Stimulated activated CD8-positive, alpha-beta memory T cell treated with anti-CD3 and anti-CD28 coated beads, Interleukin-7, amount 100 ng/mL, for 4 hours (primary cell): ENCODE results near the gene NAV2.

Experiments used
- DNase-seq, 2 donors: peaks; one replicate each; pipeline ENCODE4 v3.0.0-alpha.2; 2020; ENCODE audit warnings: low read depth in 2 of 2

The NAV2 gene

DNA sequence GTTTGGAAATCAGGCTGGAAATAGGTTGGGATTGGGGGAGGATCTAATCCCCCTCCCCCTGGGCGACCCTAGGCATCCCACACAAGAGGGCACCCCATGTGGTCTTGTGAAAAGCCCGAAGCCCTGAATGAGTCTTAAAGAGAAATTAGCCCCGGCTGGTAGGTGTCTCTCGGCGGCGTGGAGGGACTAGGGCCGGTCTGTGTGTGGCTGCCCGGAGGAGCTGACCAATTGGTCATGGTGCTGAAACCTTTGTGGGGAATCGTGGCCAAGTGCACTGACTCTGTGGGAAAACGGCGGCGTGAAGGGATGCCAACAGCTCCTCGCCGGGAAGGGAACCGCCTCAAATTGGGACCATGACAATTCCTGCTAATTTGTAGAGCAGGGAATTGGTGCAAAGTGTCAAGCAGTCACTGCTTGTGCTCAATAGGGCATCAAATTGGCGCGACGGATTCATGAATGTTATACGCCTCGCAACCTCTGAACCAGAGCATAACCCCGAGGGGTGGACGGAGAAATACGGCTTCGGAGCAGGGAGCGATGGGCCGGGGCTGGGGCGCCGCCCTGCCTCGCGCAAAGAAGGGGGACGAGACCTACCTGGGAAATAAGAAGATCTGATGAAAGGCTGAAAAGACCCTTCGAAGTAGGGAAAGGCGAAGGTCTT, 446.1 kb downstream of the NAV2 start:
- DNase-seq = no peak

DNA sequence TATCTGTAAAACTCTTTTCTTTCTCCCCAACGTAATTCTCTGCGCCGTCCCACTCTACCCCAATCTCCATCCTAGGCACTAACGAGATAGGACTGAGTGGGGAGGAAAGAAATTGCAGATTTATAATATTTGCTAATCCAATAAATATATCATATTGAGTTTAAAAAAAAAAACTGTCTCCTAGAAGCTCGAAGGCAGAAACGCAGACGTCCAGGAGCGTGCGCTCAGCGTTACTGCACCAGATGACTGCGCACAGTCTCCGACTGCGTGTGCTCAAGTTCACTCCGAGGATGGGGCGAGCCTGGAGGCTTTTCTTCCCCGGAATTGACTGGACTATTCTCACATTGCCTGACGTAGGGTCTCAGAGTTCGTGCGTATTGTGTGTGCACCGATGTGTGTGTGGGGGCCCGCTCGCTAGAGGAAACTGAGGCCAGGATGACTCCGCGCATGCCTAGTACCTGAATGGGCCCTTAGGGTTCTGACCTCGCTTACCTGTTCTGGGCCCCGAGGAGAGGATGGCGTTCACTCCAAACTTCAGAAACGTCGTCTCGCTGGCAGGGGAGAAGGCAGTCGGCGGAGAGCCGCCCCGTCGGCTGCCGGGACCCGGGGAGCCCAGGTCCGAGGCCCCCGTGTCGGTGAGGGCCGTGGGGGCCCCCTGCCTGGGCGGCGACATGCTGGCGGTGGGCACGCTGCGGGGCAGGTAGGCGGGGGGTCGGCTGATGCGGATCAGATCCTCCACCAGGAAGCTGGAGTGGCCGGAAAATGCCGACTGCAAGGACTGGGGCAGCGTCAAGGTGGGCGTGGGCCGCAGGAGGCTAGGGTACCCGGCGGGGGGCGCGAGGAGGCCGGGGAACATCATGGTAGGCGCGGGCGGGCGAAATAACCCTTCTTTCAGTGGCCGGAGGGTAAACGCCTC, 447.1 kb downstream of the NAV2 start:
- no peak for DNase-seq

- no peak for DNase-seq
Measured at GRCh38 chr11:20160425-20161229, 448.0 kb downstream of the NAV2 start, which contains the start of gene DBX1. TSS of gene DBX1 (minus strand) at chr11:20160475. CDS start at chr11:20160324, 151 bp downstream.

DNA sequence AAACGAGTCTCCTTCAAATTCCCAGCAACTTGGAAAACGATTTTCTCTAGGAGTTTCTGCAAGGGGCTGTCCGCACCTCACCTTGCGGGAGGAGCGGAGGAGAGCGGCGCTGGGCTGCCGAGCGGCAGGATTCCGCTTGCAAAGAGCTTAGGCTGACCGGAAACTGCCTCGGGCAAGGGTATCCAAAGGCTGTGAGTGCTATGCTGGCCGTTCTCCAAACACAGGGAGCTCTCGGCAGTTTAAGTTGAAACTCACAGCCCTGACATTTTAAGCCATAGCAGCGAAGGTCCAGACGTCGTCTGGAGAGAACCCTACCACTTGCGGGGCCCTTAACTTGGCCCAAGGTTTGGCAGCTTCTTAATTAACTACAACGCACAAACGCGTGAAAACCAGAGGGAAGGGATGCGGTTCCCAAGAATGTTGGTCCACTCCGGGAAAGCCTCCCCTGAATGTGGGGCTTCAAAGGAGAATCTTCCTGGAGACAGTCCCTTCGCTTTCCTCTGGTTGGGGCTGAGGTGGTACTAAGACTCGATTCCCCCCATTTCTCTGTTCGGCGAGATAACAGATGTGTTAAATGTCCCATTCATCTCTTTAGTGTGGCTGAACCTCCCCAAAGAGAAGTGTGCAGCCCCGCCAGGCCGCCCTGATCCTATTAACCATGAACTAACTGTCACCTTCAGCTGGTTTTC, 448.7 kb downstream of the NAV2 start:
- no peak for DNase-seq

DNA sequence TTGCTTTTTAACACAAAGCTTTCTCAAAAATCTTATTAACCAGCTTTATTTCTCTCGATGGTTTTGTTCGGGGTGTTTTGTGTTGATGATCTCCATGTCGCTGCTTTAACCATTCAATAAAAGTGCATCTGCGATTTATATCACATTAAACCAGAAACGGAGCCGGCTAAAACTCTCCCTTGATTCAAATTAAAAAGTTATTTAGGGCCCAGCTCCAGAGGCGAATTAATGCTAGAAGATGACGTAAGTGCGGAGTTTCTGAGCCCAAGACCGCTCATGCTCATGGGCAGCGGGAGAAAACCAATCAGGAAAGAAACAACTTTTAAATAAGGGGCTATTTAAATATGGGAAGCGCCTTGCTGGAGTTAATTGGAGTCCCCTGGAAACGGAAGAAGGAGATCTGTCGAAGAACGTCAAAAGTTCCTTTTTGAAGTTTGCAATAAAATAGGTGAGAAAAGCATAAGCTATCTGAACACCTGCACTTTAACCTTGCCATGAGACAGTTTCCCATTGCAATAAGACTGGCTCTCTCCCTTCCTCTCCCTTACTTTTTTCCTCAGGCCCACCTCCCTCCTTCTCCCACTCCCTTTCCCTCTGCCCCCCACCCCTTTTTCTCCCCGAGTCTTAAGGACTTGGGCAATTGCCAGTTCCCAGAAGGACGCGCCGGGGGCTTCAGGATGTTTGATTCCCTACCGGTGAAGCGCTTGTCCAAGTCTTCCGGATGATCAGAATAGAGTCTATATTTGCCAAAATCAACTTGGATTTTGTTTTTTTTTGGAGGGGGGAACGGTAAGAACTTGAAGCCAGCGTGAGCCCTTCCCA, 449.5 kb downstream of the NAV2 start:
- DNase-seq = no peak

GRCh38 chr11:20162824-20163782, 450.5 kb downstream of the NAV2 start:
- no peak for DNase-seq

- no peak for DNase-seq
Measured at GRCh38 chr11:20163783-20164481, 451.3 kb downstream of the NAV2 start.
